GM21717 (cell line): ENCODE data around the gene G6PC2.
"Not testable (repeated sequence)": the region's sequence is repeated elsewhere in the genome, so short reads cannot be mapped to it uniquely, and the experiment has no call there.

ENCODE experiments used
- ATAC-seq: cut with Tn5 transposase; IDR thresholded peaks from one replicate; pipeline ENCODE4 v1.9.1; 2021; ENCODE audit warnings: mild to moderate bottlenecking, moderate library complexity; ENCODE audit not compliant: unreplicated experiment

Gene G6PC2

GRCh38 chr2:168903888-168904287 is 2.8 kb downstream of the G6PC2 start:
- ATAC-seq, result no peak

GRCh38 chr2:168904358-168904757 is 3.3 kb downstream of the G6PC2 start:
- no peak for ATAC-seq

- ATAC-seq, result no peak
Measured at GRCh38 chr2:168907940-168908662, 7.0 kb downstream of the G6PC2 start.

GRCh38 chr2:168910330-168910729 is 9.2 kb downstream of the G6PC2 start:
- ATAC-seq, result no peak

GRCh38 chr2:168912466-168912865 is 11.4 kb downstream of the G6PC2 start:
- no peak for ATAC-seq

GRCh38 chr2:168912901-168913369 is 11.8 kb downstream of the G6PC2 start:
- no peak for ATAC-seq

GRCh38 chr2:168913495-168913894 is 12.4 kb downstream of the G6PC2 start:
- ATAC-seq, result no peak

GRCh38 chr2:168915441-168916330 is 14.6 kb downstream of the G6PC2 start:
- no peak for ATAC-seq

- ATAC-seq, result no peak
Measured at GRCh38 chr2:168916331-168916675, 15.2 kb downstream of the G6PC2 start.

- no peak for ATAC-seq
Measured at GRCh38 chr2:168920504-168921157, 19.5 kb downstream of the G6PC2 start.

GRCh38 chr2:168926621-168927386 is 25.7 kb downstream of the G6PC2 start:
- no peak for ATAC-seq

- ATAC-seq, result no peak
Measured at GRCh38 chr2:168928113-168928831, 27.2 kb downstream of the G6PC2 start.

- ATAC-seq, result no peak
Measured at GRCh38 chr2:168929031-168929430, 27.9 kb downstream of the G6PC2 start.

GRCh38 chr2:168930242-168930641 is 29.2 kb downstream of the G6PC2 start:
- no peak for ATAC-seq

- ATAC-seq, result not testable (repeated sequence)
Measured at GRCh38 chr2:168932174-168932573, 31.1 kb downstream of the G6PC2 start.

GRCh38 chr2:168934826-168935225 is 33.7 kb downstream of the G6PC2 start:
- ATAC-seq, result no peak

- ATAC-seq, result no peak
Measured at GRCh38 chr2:168935810-168936581, 34.9 kb downstream of the G6PC2 start.

GRCh38 chr2:168939061-168939460 is 38.0 kb downstream of the G6PC2 start:
- no peak for ATAC-seq

- peak; percentile 75 for ATAC-seq
Measured at GRCh38 chr2:168939918-168940317, 38.8 kb downstream of the G6PC2 start.
